GM19351 (cell line): Measurements from ENCODE around the gene OR10G2.
"Not testable (repeated sequence)": the region's sequence is repeated elsewhere in the genome, so short reads cannot be mapped to it uniquely, and the experiment has no call there.

ENCODE experiments used
- ATAC-seq: cut with Tn5 transposase; IDR thresholded peaks from one replicate; pipeline ENCODE4 v1.9.1; 2021; ENCODE audit warnings: mild to moderate bottlenecking, moderate library complexity; ENCODE audit not compliant: unreplicated experiment

The OR10G2 gene

GRCh38 chr14:21634840-21635239 lies at the start of gene OR10G2:
Gene OR10G2 (minus strand): TSS chr14:21634940. CDS start chr14:21634842, 98 bp downstream.
- no peak for ATAC-seq

DNA sequence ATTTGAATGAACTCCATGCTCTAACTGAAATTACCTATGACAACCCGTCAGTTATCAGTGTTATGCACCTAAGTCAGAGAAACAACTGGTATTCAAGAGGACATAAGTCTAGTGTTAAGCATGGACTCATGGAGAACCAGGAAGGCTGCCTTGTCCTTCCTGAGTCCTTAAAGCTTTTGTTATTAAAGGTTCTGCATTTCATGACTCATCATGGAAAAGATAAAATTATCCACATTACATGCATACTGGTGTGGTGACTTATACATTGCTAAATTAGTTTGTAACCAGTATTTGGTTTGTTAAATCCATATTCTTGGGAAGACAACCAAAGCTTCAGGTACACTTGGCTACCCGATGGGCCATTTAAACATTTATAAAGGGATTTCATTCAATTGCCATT lies 45.3 kb upstream of the OR10G2 start:
- no peak for ATAC-seq

GRCh38 chr14:21675566-21675965 lies 40.8 kb upstream of the OR10G2 start:
- no peak for ATAC-seq

DNA sequence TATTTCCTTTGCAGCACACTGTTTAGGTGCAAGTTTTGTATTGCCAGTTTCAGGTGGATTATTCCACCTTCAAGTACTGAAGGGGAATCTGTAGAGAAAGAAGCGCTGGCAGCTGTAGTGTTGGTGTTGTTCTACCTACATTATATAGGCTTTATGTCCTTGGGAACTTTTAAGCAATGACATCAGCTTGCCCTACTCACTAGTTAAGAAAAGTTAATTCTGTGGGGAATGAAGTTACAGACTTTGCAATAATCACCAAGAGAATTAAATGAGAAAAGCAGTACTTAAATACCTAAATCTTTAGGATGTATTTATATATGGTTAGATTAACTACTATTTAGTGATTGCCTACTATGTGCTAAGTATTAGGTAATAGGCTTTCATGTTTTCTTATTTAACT lies 39.0 kb upstream of the OR10G2 start, which contains the start of gene OR4E1:
Gene OR4E1, minus strand, starts transcription at position 101 of the 400 bp plus-strand sequence. CDS start 2,883 bp downstream, outside the sequence.
- ATAC-seq: no peak

DNA sequence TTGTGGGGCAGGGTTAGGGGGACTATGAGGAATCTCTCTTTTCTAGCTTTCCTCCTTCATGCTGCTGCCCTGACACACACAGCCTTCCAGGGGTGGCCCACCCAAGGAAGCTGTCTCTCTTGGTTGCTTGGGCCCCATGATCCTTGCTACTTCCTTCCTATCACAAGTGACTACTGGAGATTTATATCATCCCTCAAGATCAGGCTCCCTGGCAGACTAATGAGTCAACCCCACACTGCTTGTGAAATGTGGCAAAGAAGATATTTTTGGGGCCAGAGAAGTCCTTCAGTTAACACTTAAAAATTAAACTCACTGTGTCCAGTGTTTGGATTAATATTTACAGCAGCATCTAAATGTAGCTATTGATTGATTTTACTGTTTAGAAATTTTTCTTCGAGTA lies 37.4 kb upstream of the OR10G2 start:
- ATAC-seq: no peak

GRCh38 chr14:21671371-21671770 lies 36.6 kb upstream of the OR10G2 start:
- ATAC-seq: no peak

GRCh38 chr14:21669284-21669683 lies 34.5 kb upstream of the OR10G2 start:
- no peak for ATAC-seq

- ATAC-seq: no peak
Observed at GRCh38 chr14:21668377-21668776, 33.6 kb upstream of the OR10G2 start.

- ATAC-seq: no peak
Observed at GRCh38 chr14:21656980-21657379, 22.2 kb upstream of the OR10G2 start.

GRCh38 chr14:21654215-21654614 lies 19.5 kb upstream of the OR10G2 start:
- no peak for ATAC-seq

- no peak for ATAC-seq
Observed at GRCh38 chr14:21653331-21653885, 18.7 kb upstream of the OR10G2 start, which contains the start of gene OR4E2. Gene OR4E2 (plus strand): TSS chr14:21653835. CDS start chr14:21665083, 11,248 bp downstream.

DNA sequence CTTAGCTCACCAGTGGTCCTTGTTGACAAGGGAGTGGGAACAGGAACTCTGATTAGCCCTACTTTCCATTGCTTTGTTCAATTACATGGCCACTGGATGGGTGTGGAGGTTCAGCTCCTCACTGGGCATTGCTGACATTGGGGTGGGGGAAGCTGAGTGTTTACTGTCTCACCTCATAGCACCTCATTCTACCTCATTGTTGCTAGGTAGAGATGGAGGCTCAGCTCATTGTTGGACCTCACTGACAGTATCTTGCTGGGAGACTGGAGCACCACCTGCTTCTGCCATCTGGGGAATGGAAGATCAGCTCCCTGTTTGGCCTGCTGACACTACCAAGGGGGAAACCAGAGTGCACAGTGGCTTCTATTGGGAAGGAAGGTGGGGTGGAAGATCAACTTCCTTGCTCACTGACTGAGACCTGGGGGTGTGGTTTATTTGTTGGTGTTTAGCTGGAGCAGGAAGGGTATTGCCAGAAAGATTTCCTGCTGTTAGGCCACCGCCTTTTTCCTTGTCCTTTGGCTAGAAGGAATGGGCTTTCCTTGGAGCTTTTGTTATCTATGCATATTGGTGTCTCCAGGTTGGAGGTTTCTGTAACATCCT lies 17.6 kb upstream of the OR10G2 start:
- no peak for ATAC-seq

DNA sequence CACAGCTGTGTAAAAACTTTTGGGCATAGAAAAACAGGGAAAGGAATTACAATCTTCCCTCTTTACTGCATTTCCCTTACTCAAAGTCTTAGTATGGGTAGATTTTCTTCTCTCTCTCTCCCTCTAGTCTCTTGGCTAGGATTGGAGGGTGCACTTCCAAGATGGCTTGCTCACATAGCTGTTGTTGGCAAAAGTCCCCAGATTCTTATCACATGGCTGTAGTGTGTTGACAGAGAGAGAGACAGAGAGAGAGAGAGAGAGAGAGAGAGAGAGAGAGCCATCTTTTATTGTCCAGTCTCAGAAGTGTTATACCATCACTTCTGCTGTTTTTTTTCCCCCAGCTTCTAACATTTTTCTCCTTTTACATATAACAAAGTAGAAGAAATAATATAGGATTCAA lies 12.6 kb upstream of the OR10G2 start:
- no peak for ATAC-seq

GRCh38 chr14:21643407-21643806 lies 8.7 kb upstream of the OR10G2 start:
- ATAC-seq: no peak

DNA sequence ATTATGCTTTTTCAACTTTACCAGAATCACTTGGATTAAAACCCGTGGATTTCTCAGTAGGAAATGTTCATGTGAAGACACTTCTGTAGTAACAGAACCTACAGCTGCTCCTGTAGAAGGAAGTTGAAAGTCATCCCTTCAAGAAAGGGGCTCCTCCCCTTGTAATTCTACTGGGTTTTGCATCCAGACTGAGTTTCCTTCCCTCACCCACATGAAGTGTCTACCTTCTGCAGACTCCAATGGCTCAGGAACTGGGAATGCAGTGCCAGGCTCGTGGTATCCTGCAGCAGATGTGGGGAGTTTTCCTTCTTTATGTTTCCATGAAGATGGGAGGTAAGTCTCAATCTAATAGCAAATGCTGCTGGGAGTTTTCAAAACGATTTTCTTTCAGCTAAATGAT lies 7.9 kb upstream of the OR10G2 start:
- no peak for ATAC-seq

DNA sequence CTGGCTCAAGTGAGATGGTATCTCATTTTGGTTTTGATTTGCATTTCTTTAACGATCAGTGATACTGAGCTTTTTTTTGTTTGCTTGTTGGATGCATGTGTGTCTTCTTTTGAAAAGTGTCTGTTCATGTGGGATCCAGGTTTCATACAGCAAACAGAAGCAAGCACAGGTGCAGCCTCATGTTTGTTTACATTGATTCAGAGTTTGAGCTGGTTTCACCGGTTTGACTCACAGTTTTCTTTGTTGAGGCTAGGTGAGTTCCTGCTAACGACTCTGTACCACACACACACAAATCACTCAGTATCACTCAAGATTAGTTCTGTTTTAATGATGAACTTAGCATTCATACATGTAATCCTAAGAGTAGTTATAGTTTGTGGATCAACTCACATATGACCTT lies 3.7 kb downstream of the OR10G2 start:
- no peak for ATAC-seq

DNA sequence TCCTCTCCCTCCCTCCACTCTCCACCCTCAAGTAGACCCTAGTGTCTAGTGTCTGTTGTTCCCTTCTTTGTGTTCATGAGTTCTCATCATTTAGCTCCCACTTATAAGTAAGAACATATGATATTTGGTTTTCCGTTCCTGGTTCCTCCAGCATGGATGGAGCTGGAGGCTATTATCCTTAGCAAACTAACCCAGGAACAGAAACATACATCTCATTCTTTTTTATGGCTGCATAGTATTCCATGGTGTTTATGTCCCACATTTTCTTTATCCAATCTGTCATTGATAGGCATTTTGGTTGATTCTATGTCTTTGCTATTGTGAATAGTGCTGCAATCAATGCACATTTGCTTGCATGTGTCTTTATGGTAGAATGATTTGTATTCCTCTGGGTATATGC lies 4.2 kb downstream of the OR10G2 start:
- not testable (repeated sequence) for ATAC-seq

DNA sequence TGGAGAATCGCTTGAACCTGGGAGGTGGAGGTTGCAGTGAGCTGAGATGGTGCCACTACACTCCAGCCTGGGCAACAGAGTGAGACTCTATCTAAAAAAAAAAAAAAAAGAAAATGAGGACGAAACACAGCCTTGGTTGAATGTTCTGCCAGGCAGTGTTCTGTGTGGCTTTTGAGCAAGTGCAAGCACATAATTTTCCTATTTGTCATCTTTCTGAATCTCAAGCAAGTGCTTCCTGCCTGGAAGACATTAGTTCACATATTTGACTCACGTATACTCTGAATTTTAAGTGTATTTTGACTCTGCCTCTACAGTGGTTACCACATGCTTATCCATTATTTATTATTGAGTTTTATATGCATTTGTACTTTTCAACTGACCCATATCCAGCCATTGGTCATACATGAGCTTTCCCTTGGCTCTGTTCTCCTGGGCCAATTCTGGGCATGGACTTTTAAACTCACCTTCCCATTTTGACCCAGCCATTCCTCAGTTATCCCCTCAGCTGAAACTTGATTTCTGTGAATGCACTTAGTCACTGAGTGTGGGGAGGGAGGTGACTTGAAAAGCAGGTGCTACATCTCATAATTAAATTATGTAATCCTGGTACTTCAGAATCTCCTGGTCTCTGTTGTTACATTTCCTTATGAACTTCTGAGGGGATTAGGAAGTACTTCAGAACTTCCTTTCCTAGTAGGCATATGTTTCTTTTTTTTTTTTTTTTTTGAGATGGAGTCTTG lies 8.1 kb downstream of the OR10G2 start:
- ATAC-seq: no peak

- ATAC-seq: no peak
Observed at GRCh38 chr14:21617614-21618013, 17.1 kb downstream of the OR10G2 start.

DNA sequence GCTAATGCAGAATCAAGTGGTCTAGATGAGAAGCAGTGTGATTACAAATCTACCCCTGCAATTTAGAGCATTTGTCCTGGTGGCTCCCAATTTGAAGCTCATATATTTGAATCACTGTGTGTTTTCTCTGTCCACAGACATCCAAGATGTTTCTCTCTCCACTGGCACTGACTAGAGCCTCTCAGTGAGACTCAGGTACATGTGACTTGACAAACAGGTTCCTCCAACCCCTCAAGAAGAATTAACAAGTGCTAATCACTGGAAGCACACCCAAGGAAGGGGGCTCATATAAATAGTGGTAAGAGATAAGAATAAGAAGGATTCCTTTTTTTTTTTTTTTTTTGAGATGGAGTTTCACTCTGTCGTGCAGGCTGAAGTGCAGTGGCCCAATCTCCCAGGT lies 20.5 kb downstream of the OR10G2 start:
- ATAC-seq: no peak

DNA sequence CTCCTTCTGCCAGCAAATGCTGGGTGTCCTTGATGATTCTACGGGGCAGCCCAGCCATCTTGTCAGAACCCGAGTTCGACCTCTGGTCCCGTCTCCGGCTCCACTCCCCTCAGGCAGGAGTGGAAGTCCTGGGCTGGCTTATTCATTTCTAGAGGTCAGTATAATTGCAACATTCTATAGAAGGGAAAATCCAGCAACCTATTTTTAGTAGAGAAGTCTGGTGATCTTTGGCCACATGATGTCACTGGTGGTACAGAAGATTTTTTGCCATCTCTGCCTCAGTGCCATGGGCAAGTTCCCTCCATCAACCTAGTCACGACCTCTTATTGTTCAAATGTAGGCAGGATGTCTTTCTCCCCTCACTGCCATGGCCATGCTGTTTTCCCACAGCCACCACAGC lies 22.4 kb downstream of the OR10G2 start:
- ATAC-seq: no peak

DNA sequence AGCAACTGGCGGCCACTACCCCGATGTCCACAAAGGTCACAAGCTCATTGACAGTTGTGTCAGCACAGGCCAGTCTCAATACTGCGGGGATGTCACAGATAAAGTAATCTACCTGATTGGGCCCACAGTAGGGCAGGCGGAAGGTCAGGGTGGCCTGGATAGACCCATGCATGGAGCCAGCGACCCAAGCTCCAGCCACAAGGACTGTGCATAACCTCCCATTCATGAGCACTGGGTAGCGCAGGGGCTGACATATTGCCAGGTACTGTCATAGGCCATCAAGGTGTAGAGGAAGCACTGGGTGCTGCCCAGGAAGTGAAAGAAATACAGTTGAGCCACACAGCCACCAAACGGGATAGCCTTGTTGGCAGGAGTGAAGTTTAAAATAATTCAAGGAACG lies 32.6 kb downstream of the OR10G2 start:
- ATAC-seq: not testable (repeated sequence)
